NOMO-1 treated with dmso at 0.1 percent for 144 hours (cell line): ENCODE measurements around the gene MEX3A.
"Not testable (repeated sequence)": the region's sequence is repeated elsewhere in the genome, so short reads cannot be mapped to it uniquely, and the experiment has no call there.

ENCODE experiments used
- DNase-seq: peaks from one replicate; lab custom pipeline; 2025; ENCODE audit not compliant: unreplicated experiment; lab: John Stamatoyannopoulos, UW

MEX3A gene

GRCh38 chr1:156118177-156118868 is 36.1 kb upstream of the MEX3A start:
- DNase-seq: no peak

- DNase-seq: no peak
Measured at GRCh38 chr1:156117414-156118176, 35.3 kb upstream of the MEX3A start.

DNA sequence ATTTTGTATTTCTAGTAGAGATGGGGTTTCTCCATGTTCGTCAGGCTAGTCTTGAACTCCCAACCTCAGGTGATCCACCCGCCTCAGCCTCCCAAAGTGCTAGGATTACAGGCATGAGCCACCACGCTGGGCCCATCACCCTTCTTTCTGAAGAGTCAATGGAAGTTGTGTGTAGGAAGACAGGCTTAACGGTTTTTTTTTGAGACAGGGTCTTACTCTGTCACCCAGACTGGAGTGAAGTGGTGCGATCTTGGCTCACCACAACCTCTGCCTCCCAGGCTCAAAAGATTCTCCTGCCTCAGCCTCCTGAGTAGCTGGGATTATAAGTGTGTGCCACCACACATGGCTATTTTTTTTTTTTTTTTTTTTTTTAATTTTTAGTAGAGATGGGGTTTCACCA is 34.5 kb upstream of the MEX3A start:
- not testable (repeated sequence) for DNase-seq

- DNase-seq: no peak
Measured at GRCh38 chr1:156115514-156116374, 33.5 kb upstream of the MEX3A start.

GRCh38 chr1:156114919-156115513 is 32.8 kb upstream of the MEX3A start:
- DNase-seq: no peak

GRCh38 chr1:156114101-156114918 is 32.0 kb upstream of the MEX3A start, which contains the start of gene LMNA:
TSS of gene LMNA (plus strand) at chr1:156114711. CDS start at chr1:156114919, 208 bp downstream.
- DNase-seq: peak; percentile 92

DNA sequence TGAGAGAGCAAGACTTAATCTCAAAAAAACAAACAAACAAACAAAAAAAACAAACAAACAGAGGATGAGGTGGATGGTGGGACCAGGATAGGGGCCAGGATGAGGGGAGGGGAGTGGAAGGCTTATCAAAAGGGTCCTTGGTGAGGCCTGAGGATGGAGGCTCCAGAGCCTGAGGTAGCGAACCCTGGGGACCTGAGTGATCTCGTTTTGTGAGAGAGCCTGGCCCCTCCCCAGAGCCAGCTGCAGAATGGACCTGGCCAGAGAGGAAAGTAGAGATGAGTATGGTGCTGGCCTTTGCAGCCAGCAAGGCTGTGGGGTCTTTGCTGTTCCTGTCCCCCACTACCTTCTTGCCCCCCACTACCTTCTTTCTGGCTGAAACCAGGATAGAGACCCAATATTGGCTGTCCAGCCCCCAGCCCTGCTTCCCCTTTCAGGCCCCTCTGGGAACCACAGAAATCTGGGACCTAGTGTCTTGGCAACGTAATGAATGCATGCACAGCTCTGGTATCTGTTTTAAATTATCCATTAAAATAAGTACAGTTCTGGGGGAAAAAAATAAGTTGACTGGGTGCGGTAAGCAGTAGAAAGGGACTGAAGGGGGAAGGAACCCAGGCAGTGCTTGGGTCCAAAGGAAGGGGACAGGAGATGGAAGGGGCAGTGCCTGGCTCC is 31.2 kb upstream of the MEX3A start:
- no peak for DNase-seq

GRCh38 chr1:156112276-156113137 is 30.2 kb upstream of the MEX3A start:
- no peak for DNase-seq

- DNase-seq: no peak
Measured at GRCh38 chr1:156111355-156111962, 29.2 kb upstream of the MEX3A start.

GRCh38 chr1:156110252-156110651 is 28.0 kb upstream of the MEX3A start:
- no peak for DNase-seq

DNA sequence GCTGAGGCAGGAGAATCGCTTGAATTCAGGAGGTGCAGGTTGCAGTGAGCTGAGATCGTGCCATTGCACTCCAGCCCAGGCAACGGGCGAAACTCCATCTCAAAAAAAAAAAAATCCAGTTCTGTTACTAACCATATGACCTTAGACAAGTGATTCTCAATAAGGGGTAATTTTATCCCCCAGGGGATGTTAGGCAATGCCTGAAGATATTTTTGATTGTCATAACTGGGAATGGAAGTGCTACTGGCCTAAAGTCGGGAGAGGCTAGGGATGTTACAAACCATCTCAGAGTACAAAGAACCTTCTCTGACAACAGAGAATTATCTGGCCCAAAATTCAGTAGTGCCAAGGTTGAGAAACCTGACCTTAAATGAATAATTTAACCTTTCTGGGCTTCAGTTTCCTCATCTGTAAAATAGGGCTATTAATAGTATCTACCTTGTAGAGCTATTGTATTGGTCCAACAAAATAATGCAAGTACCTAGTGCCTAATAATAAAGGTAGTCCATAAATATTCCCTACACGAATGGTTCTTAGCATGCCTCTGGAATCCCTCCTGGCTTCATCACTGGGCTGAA is 26.5 kb upstream of the MEX3A start:
- DNase-seq: no peak

DNA sequence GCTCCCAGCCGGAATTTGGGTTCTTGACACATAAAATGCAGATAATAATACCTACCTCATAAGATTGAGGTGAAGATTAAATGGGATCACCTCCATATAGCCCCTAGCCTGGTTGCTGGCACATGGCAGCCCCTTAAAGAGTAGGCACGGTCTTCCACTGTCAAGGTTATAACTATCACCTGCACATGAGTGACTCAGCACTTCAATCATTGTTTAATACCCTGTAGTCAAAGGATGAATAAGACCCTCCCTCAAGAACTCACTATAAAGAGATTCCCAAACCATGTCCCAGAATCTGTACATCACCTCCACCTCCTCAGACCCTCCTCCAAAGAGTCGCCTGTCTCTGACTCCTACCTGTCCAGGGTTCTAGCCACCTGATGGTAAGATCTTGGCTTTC is 25.8 kb upstream of the MEX3A start:
- no peak for DNase-seq

- no peak for DNase-seq
Measured at GRCh38 chr1:156106624-156107488, 24.6 kb upstream of the MEX3A start.

DNA sequence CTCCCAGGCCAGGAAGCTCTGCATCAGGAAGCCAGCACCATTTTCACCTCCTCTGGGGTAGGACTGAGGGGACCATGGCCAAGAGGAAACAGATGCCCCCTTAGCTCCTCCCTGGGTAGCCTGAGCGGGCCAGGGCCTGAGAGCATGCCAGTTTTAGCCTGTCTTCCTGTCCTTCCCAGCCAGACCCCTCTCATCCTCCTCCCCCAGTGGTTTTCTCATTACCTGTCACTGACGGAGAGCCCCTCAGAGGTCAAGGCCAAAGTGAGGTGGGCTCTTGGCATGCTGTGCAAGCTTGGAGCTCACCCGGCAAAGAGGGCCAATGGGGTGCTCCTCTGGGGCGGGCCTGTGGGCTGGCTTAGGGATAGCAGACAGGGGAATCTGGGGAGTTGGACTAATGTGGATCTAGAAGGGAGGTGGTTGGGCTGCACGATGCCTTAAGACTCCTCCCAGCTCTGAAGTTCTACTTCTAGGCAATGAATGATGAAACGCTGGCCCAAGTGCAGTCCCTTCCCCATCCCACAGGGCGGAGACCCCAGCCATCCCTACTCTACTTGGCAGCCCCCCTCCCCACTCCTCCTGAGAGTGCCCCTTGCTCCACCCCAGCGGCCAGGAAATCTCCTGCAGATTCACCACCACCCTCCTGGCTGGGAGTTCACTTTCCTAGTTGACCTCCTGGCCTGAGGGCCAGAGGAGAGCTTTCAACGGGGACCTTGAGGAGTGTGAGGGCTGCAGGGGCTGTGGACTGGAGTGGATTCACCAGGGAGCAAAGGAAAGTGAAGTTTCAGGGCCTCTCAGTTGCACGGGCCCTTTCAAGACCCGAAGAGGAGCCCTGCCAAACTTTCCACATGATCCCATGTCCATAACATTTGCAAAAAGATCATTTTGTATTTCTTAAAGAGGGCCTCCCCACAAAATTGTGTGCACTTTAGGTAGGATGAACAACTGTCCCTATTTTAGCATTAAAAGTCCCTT is 22.9 kb upstream of the MEX3A start:
- DNase-seq: no peak

DNA sequence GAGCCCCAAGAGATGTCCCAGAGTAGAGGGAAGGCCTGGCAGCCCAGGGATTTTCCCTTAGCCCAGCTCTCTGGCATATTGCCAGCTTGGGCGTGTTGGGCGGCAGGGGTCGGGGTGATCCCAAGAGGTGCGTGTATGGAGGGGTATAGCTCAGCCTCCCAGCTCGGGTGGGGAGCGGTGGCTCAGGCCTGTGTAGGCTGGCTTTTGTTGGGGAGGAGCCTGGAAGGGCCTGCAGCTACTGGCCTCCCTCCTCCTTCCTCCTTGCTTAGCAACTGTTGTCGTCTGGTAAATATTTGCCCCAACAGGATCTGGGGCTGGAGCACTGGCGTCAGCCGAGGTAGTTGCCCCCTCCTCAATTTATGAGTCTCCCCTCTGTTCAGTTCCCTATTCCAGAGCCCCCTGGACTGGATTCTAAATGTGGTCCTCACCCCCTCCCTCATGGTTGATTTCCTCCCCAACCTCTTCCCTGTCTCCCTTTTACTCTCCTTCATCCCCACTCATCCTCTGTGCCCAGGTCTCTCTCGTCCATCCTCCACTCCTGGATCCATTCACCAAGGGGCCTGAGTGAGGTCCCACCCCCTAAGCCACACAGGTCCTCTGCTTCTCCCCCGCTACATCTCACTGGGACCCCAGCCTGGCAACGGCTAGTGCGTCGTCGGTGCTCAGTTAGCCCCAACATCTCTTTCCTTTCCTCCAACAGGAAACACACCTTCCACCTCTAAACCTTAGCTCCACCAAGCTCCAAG is 22.0 kb upstream of the MEX3A start:
- no peak for DNase-seq
